ENCODE data around the gene DENND1A.
A peak's percentile ranks its signal among the peaks of the same experiment; 100 is the strongest.

DENND1A gene

GRCh38 chr9:123551734-123552133 is 378.2 kb downstream of the DENND1A start:
- no peak for TF ChIP-seq CTCF (IDR thresholded peaks at IDR 0.05)

GRCh38 chr9:123550797-123551196 is 379.1 kb downstream of the DENND1A start:
- no peak for TF ChIP-seq CTCF (IDR thresholded peaks at IDR 0.05)

- TF ChIP-seq CTCF (IDR thresholded peaks at IDR 0.05): no peak
Measured at GRCh38 chr9:123550012-123550411, 379.9 kb downstream of the DENND1A start.

- TF ChIP-seq CTCF (IDR thresholded peaks at IDR 0.05): no peak
Measured at GRCh38 chr9:123548741-123549545, 381.0 kb downstream of the DENND1A start.

GRCh38 chr9:123544007-123544827 is 385.7 kb downstream of the DENND1A start:
- TF ChIP-seq CTCF (IDR thresholded peaks at IDR 0.05): peak; percentile 96

- TF ChIP-seq CTCF (IDR thresholded peaks at IDR 0.05): no peak
Measured at GRCh38 chr9:123543492-123543891, 386.4 kb downstream of the DENND1A start.

- no peak for TF ChIP-seq CTCF (IDR thresholded peaks at IDR 0.05)
Measured at GRCh38 chr9:123542435-123543225, 387.3 kb downstream of the DENND1A start.

Data from LNCAP (cell line).